ENCODE measurements around the gene EDDM13.

- TF ChIP-seq GATA2 (IDR thresholded peaks at IDR 0.05; ENCODE audit: low read depth, low read length) (no peak), GATA3 (IDR thresholded peaks at IDR 0.05; ENCODE audit: low read depth, low read length) (no peak)
These were observed 42.7 kb downstream of the EDDM13 start for GRCh38 chr19:56315077-56315828.
